Epithelial cell of proximal tubule (primary cell): Measurements from ENCODE around the gene TRAF2. TPM values are rescaled to one million over a fixed set of nuclear protein-coding genes. Genes with fewer than 3 reads are reported as not detected.

Source experiments
- DNase-seq: peaks from one replicate; pipeline ENCODE4 v3.0.0-alpha.2; 2011; ENCODE audit warnings: low read depth
- H3K4me3 ChIP-seq: 2 replicates; pipeline ENCODE4 v1.5.1; 2011; ENCODE audit warnings: low read depth, mild to moderate bottlenecking, low read length
- total RNA-seq: library from RNA; depleted of rRNA; stranded (reverse); fragments of >200 nt; gene quantifications from 2 replicates; pipeline ENCODE4 v1.2.3, GENCODE V29; 2015
- TF ChIP-seq, protein P1 (sequence below): conservative IDR thresholded peaks from 2 replicates; pipeline ENCODE4 v1.5.1; 2012; ENCODE audit warnings: low read depth, mild to moderate bottlenecking, low read length

The TRAF2 gene
- total RNA-seq, 1 donor from 2014 or later: 21.0 TPM

DNA sequence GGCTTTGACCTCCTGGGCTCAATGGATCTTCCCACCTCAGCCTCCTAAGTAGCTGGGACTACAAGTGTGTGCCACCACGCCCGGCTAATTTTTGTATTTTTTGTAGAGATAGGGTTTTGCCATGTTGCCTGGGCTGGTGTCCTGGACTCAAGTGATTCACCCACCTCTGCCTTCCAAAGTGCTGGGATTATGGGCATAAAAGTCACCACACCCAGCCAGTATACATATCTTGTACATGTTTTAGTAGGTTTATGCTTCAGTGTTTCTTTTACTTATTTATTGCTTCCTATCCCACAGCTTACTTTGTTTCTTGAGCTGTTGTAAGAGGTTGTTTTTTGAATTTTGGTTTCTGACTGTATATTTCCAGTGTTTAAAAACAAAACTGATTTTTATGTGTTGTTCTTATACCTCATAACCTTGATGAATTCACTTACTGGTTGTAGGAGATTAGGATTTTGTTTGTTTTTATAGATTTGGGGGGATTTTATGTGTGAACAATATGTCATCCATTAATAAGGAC, 45.4 kb downstream of the TRAF2 start:
- no peak overlapping the region for H3K4me3 ChIP-seq
- DNase-seq: no peak
- TF ChIP-seq, protein P1, sequence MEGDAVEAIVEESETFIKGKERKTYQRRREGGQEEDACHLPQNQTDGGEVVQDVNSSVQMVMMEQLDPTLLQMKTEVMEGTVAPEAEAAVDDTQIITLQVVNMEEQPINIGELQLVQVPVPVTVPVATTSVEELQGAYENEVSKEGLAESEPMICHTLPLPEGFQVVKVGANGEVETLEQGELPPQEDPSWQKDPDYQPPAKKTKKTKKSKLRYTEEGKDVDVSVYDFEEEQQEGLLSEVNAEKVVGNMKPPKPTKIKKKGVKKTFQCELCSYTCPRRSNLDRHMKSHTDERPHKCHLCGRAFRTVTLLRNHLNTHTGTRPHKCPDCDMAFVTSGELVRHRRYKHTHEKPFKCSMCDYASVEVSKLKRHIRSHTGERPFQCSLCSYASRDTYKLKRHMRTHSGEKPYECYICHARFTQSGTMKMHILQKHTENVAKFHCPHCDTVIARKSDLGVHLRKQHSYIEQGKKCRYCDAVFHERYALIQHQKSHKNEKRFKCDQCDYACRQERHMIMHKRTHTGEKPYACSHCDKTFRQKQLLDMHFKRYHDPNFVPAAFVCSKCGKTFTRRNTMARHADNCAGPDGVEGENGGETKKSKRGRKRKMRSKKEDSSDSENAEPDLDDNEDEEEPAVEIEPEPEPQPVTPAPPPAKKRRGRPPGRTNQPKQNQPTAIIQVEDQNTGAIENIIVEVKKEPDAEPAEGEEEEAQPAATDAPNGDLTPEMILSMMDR: no peak

DNA sequence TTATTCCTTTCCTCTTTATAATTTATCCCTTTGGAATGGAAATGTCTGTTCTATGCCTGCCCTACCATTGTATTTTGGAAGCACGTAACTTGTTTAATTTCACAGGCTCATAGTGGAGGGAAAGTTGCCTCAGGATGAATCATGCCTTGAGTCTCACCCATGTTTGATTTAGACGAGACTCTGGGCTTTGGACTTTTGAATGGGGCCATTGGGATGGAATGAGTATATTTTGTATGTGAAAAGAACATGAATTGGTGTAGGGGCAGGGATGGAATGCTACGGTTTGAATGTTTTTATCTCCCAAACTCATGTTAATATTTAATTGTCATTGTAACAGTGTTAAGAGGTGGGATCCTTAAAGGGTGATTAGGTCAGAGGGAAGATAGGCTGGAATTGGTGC, 48.0 kb downstream of the TRAF2 start:
- no peak overlapping the region for H3K4me3 ChIP-seq
- DNase-seq: no peak
- TF ChIP-seq, protein P1: no peak

DNA sequence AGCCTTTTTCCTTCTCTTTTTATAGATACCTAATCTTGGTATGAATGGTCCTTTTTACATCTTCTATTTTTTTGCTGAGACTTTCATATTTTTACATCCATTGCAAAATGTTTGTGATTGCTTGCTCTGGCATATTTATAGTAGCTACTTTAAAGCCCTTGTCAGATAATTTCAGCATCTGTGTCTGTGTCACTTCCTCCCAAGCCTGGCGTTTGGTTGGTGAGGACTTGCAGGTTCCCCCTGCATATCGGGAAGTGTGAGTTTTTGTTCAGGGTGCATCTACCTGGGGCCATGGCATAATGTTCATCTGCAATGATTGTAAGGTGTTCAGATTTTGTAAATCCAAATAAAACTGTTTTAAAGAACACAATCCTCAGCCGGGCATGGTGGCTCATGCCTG, 49.3 kb downstream of the TRAF2 start:
- no peak overlapping the region for H3K4me3 ChIP-seq
- DNase-seq: no peak
- TF ChIP-seq, protein P1: no peak

DNA sequence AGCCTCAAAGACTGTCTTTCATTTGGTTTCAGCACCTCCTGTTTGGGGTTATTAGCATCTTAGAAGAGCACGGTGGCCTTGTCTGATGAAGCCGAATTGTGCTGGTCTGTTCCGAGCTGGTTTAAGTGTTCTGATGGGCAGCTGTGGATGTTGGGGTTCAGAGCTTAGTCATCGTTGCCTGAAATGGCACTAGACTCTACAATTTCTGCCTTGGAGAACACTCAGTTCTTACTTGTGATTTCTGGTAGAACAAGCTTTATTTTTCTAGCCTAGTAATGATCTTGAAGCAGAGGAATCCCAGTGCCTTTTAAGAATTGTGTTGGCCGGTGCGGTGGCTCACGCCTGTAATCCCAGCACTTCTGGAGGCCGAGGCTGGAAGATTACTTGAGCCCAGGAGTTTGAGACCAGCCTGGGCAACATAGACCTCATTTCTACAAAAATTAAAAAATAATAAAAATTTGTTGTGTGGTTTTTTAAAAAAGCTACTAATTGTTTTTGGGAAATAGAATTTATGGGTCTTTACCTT, 50.4 kb downstream of the TRAF2 start:
- no peak for DNase-seq
- H3K4me3 ChIP-seq: no peak overlapping the region
- TF ChIP-seq, protein P1: no peak

DNA sequence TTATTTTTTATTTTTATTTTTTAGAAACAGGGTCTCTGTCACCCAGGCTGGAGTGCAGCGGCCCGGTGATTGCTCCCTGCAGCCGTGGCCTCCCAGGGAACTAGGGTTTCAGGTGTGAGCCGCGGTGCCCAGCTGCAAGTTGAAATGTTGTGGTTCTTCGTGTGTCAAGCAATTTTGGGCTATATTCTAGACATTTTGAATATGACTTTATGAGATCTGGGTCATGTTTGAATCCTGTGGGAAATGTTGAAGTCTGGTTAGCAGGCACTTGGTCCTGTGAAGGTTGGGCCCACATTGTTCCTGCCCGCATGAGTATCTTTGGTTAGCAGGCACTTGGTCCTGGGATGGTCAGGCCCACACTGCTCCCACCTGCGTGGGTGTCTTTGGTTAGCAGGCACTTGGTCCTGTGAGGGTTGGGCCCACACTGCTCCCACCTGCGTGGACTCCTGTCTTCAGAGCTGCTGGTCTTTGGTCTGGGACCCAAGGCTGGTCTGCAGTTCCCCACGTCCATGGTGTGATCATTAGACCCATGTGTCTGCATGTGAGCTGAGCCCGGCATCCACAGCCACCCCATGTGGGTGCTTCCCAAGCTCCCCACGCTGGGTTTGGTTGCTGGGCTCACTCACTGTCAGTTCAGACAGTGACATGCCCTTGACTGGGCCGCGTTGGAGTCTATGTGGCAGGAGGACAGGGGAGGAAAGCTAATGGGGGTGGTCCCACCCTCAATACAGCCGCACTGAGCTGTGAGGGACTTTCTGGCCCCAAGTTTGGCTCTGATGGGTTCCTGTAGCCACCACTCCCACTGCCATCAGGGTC, 51.1 kb downstream of the TRAF2 start:
- TF ChIP-seq, protein P1: no peak
- DNase-seq: no peak
- no peak overlapping the region for H3K4me3 ChIP-seq

DNA sequence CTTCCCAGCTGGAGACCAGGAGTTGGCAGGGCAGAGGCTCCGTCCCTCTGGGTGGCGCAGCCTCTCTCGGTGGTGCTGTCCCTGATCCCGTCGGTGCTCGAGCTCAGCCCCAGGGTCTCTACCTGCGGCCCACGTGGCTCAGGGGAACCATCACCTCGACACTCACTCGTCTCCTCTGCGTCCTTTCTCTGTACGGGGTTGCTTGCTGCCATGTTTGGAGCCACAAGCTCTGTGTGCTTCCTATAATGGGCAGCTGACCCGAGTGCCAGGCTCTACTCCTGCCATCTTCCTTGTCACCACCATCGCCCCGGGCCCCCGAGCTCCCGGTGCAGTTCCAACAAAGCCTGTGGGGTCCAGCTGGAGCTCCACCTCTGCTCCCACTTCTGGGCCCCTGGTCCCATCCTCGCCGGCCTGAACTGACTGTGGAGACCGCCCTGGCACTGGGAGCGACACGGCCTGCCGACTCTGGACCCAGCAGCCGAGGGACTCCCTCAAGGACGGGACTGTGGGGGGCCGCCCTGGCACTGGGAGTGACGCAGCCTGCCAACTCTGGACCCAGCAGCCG, 53.2 kb downstream of the TRAF2 start:
- TF ChIP-seq, protein P1: no peak
- DNase-seq: no peak
- H3K4me3 ChIP-seq: no peak overlapping the region
